ENCODE data around the gene LENEP. TPM values are rescaled to one million over a fixed set of nuclear protein-coding genes. Genes with fewer than 3 reads are reported as not detected.
A peak's percentile ranks its signal among the peaks of the same experiment; 100 is the strongest.

Gene LENEP
- polyA plus RNA-seq, 2 of the 4 experiments (the other 2 are of a cell fraction) = not detected

DNA sequence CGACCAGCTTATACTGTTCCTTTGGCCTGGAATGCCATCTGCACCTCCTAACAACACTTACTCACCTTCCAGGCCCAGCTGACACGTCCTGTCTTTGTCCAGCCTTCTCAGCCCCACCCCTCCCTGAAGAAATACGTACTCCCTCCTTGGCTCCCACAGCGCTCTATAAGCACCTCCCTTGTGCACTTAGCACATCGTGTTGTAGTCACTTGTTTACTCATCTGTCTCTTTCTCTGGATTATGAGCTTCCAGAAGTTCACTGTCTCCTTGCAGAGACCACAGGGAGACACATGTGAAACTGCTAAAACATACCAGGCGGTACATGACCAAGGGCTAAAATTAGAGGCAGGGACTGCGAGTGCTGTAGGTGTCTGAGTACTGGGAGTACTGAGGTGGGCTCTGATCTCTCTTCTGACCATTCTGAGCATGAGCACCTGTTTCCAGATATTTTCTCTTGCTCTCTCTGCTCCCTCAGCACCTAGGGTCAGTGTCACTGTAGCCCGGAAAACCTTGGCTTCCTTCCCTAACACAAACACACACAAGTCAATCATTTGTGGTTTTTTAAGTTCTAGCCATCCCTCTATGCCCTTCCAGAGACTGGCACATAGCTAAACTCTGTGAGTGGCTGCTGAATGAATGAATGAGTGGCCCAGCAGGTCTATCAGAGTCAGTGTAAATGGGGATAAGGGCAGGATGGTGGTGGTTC lies 45.4 kb downstream of the LENEP start:
- whole genome bisulfite sequencing (ENCODE audit: missing lambda C conversion rate) = 22% methylated on average over 8 of the region's 8 CpGs
- ChIA-PET CTCF (interaction anchor here (1.4 to 1.8 kb wide), 2 partner anchors 46 to 134 kb away, joined by 3 to 4 read pairs; partner anchors contain the start of gene KRTCAP2), POLR2A (interaction anchor here (0.9 kb wide), 1 partner anchor 12 kb away, joined by 3 read pairs; the partner anchor contains the start of gene ADAM15)
- no peak for FAIRE-seq
- peak overlapping the region; percentile 26 to 66; a peak in 5 of 6 replicates for H3K27ac ChIP-seq
- peak; percentile 60 to 78 for ATAC-seq
- no peaks in the 10 kb centered on the region for H3K9me3 ChIP-seq
- DNase-seq (ENCODE audit: low read depth in 1 of 2, low spot score in 1 of 2) = peak in 1 of 2 experiments; percentile 77
- H3K4me3 ChIP-seq = no peak overlapping the region
- peak overlapping the region; percentile 45 for H3K4me2 ChIP-seq
- TF ChIP-seq REST (IDR thresholded peaks at IDR 0.05) (no peak), HOXB5 (CRISPR knock-in tag; IDR thresholded peaks at IDR 0.05) (no peak), EHF (CRISPR knock-in tag; IDR thresholded peaks at IDR 0.05) (no peak), PHF8 (IDR thresholded peaks at IDR 0.05; ENCODE audit: borderline replicate concordance, low read depth) (no peak)
- H3K4me1 ChIP-seq = peaks cover 28% of the 10 kb centered on the region

- DNase-seq (ENCODE audit: low read depth in 1 of 2, low spot score in 1 of 2) (no peak), FAIRE-seq (no peak), ATAC-seq (no peak)
- H3K9me3 ChIP-seq = no peaks in the 10 kb centered on the region
- TF ChIP-seq NR3C1 (IDR thresholded peaks at IDR 0.05) = no peak
- no peak for TF ChIP-seq CBX2 (IDR thresholded peaks at IDR 0.05; ENCODE audit: borderline replicate concordance, low read depth)
- no peak for TF ChIP-seq KDM1A (IDR thresholded peaks at IDR 0.05; ENCODE audit: low read depth)
- no peak for TF ChIP-seq HOXB5 (CRISPR knock-in tag; IDR thresholded peaks at IDR 0.05)
- no peak for TF ChIP-seq CEBPB (IDR thresholded peaks at IDR 0.05)
- no peak for TF ChIP-seq HMGXB4 (CRISPR knock-in tag; IDR thresholded peaks at IDR 0.05; ENCODE audit: borderline replicate concordance)
- TF ChIP-seq RARB (CRISPR knock-in tag; IDR thresholded peaks at IDR 0.05) = no peak
- TF ChIP-seq HOXB13 (CRISPR knock-in tag; IDR thresholded peaks at IDR 0.05; ENCODE audit: low read depth) = no peak
- TF ChIP-seq GATA3 (IDR thresholded peaks at IDR 0.05; ENCODE audit: borderline replicate concordance) = no peak
- TF ChIP-seq MYC (IDR thresholded peaks at IDR 0.05; ENCODE audit: borderline replicate concordance, low read length) = no peak
- TF ChIP-seq KDM5A (IDR thresholded peaks at IDR 0.05) = no peak
- TF ChIP-seq RFX5 (IDR thresholded peaks at IDR 0.05) = no peak
- no peak for TF ChIP-seq HOXA7 (CRISPR knock-in tag; IDR thresholded peaks at IDR 0.05)
- no peak for TF ChIP-seq POLR2A (IDR thresholded peaks at IDR 0.05; ENCODE audit: low read length)
- TF ChIP-seq NPAS2 (CRISPR knock-in tag; IDR thresholded peaks at IDR 0.05; ENCODE audit: borderline replicate concordance) = no peak
- TF ChIP-seq TP53 (CRISPR knock-in tag; IDR thresholded peaks at IDR 0.05) = no peak
- TF ChIP-seq SMC3 (IDR thresholded peaks at IDR 0.05) = no peak
- TF ChIP-seq NFE2L2 (conservative IDR thresholded peaks at IDR 0.05; ENCODE audit: low read length) = no peak
- TF ChIP-seq JUNB (IDR thresholded peaks at IDR 0.05) = no peak
- H3K4me1 ChIP-seq = peaks cover 34% of the 10 kb centered on the region
- H3K4me3 ChIP-seq = no peak overlapping the region
- ChIA-PET CTCF (interaction anchor here (1.4 to 1.8 kb wide), 3 partner anchors 46 to 369 kb away, joined by 3 to 4 read pairs (median 4); partner anchors contain the start of gene KRTCAP2), POLR2A (no interaction called here)
- H3K27ac ChIP-seq = peak overlapping the region; percentile 19 to 66; a peak in 4 of 6 replicates
- 86% methylated on average over 4 of the region's 4 CpGs for WGBS (ENCODE audit: missing lambda C conversion rate)
- H3K4me2 ChIP-seq = peak overlapping the region; percentile 45
Measured at GRCh38 chr1:155039308-155039669, 45.9 kb downstream of the LENEP start.

Data from A549 (cell line).